ENCODE results near the gene ZNF138.
A peak's percentile ranks its signal among the peaks of the same experiment; 100 is the strongest.

ZNF138 gene

GRCh38 chr7:64876792-64877713 lies 82.8 kb downstream of the ZNF138 start:
- DNase-seq: peak; percentile 82

DNA sequence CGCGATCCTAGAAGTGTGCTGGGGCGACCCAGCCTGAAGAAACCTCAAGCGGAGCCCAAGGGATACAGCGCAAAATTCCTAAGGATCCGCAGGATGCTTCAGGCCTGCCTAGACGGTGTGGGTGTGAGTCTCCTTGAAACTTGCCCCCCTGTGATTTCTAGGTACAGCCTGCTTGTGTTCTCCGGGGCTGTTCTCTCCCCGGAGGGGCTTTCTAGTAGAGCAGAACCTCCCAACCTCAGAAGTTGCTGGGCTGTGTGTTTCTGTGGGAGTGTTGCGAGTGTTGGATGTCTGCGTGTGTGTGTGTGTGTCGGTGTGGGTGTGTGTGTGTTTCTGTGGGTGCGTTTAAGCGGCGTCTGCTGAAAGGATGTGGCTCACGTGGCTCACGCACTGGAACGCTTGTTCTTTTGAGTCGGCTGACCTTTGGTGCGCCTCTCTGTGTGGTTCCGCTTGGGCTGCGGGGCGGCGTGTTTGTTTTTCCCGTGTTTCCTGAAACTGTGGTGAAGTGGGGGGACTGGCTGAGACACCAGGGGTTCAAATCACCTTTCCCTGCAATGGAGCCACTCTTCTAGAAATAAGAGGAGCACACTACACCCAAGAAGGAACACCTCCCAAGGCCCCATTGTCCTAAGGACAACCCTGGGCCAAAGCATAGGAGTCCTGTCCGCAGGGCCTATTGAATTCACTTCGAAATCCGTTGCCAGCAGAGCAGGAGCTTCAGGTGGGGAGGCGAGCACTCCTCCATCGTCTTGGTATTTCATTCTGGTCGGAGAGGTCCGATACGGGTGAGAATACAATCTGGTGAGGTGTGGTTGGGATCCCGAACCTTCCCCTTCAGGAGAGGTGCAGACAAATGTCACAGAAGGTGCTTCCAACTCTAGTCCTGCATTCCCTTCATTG lies 83.7 kb downstream of the ZNF138 start:
- no peak for DNase-seq

DNA sequence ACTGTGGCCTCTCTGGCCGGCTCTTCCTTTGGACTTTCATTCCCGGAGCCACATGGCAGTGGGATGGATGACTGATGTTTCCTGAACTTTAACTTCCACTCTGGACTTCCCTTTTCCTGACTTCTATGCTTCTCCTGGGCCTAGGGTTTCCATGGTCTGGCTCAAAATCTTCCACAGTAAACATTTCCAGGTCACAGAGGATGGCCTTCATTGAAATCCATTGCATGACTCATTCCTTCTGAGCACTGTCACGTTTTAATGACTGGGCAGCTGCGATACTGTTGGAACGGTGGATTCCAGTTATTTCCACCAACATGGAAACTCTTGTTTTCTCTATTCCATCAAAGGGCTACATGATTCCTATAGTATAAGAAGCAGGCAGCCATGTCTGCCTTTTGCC lies 84.5 kb downstream of the ZNF138 start:
- no peak for DNase-seq

DNA sequence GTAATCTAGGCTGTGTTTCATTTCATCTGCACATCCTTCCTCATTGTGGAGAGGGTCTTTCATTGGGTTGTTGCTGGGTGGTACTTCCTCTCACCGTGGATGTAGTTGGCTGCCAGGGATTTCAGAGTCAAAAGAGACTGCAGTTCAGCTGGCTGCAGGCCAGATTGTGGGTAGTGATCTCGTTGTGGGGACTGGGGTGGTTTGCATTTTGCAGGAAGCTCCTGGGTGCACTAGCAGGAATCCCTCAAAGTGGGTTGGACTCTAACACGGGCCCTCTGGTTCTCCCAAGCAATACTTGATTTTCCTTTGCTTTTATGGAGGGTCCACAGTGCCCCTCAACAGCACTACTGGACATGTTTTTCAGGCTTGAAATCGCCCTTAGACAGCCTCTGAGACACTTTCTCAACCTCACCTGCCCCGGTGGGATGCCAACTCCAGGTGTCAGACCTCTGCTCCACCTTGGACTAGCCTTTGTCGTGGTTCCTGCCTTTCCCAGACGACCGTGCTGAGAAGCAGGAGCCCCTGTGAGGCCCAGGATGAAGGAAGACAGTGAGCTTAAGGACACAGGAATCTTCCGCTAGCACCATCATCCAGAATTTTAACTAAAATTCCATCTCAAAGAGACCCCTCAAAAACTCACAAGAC lies 85.0 kb downstream of the ZNF138 start:
- no peak for DNase-seq

DNA sequence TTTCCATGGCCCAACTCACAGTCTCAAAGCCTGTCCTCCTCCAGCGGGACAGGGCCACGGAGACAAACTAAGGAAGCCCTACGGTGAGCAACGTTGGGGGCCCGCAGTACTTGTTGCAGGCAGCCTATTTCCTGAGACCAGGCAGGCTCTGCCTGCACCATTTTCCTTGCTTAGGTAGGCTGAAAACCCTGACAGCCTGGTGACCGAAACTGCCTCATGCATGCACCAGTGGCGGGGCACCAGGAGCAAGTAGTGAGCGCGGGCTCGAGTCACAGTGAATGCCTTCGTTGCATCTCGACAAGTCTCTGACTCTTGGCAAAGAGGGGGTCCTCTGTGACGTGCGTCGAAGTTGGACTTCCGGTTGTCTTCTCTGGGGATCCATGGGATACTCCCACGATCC lies 85.6 kb downstream of the ZNF138 start:
- no peak for DNase-seq

DNA sequence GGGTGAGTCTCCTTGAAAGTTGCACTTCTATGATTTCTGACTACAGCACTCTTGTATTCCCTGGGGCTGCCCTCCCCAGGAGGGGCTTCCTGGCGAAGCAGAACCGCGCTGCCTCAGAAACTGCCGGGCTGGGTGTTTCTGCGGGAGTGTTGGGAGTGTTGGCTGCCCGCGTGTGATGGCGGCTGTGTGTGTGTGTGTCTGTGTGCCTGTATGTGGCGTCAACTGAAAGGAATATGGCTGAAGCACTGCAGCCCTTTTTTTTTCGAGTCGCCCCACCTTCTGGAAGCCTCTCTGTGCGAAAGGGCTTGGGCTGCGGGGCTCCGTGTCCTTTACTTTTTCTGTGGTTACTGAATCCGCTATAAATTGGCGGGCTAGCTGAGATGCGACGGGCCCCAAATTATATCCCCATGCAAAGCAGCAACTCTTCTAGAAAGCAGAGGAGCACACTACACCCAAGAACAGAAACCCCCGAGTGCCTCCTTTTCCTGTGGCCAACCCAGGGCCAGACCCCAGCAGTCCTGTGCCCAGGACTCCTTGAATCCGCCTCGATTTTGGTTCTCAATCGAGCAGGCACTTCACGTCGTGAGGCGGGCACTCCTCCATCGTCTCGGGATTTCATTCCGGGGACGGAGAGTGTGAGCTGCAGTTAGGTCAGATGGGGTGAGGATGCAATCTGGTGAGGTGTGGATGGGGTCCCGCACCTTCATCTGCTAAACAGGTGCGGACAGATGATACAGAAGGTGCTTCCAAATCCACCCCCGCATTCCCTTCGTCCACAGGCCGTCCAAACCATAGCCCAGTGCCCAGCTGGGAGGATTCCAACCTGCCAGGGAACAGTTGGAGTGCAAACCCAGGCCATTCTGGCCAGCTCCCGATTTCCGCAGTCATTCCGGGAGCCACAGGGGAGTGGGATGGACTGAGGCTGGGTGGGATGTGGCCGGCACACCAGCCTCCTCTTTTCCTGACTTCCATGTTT lies 86.4 kb downstream of the ZNF138 start:
- DNase-seq: no peak

GRCh38 chr7:64881461-64882287 lies 87.4 kb downstream of the ZNF138 start:
- DNase-seq: no peak

DNA sequence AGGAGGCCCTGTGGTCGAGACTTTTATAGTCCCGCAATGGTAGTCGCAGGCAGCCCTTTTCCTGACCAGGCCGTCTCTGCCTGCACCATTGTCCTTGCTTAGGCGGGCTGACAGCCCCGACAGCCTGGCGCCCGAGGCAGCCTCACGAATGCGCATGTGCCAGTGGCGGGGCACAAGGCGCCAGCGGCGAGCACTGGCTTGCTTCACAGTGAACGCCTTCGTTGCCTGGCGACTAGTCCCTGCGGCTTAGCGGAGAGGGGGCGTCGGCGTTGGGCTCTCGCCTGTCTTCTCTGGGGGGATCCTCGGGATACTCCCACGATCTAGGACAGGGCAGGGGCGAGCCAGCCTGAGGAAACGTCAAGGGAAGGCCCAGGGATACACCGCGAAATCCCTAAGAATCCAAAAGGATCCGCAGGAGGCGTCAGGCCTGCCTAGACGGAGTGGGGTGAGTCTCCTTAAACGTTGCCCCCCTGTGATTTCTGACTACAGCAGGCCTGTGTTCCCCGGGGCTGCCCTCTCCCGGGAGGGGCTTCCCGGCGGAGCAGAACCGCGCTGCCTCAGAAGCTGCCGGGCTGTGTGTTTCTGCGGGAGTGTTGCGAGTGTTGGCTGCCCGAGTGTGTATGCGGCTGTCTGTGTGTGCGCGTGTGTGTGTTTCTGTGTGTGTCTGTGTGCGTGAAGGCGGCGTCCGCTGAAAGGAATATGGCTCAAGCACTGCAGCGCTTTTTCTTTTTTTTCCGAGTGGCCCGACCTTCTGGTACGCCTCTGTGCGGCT lies 88.3 kb downstream of the ZNF138 start:
- peak; percentile 31 for DNase-seq

All from stimulated activated CD4-positive, alpha-beta T cell treated with anti-CD3 and anti-CD28 coated beads, Interleukin-1b, Interleukin-23, amount 100 ng/mL, for 48 hours (primary cell).